SK-N-MC (cell line): ENCODE data around the gene DLEU7.

Experiments
- EZH2 ChIP-seq: fragments of 200-600 bp; sonication (generic); IDR thresholded peaks from one replicate; pipeline ENCODE4 v1.6.1; 2017; ENCODE audit warnings: antibody characterized with exemption
- POLR2AphosphoS5 ChIP-seq: IDR thresholded peaks from 2 replicates; pipeline ENCODE4 v1.6.1; 2012; ENCODE audit warnings: mild to moderate bottlenecking, low read depth, low read length, borderline replicate concordance

GRCh38 chr13:50796463-50796862, 47.0 kb downstream of the DLEU7 start:
- TF ChIP-seq POLR2AphosphoS5 = no peak
- TF ChIP-seq EZH2 = no peak
